ENCODE results near the gene VPS13C.
"Not testable (repeated sequence)": the region's sequence is repeated elsewhere in the genome, so short reads cannot be mapped to it uniquely, and the experiment has no call there.

Gene VPS13C

DNA sequence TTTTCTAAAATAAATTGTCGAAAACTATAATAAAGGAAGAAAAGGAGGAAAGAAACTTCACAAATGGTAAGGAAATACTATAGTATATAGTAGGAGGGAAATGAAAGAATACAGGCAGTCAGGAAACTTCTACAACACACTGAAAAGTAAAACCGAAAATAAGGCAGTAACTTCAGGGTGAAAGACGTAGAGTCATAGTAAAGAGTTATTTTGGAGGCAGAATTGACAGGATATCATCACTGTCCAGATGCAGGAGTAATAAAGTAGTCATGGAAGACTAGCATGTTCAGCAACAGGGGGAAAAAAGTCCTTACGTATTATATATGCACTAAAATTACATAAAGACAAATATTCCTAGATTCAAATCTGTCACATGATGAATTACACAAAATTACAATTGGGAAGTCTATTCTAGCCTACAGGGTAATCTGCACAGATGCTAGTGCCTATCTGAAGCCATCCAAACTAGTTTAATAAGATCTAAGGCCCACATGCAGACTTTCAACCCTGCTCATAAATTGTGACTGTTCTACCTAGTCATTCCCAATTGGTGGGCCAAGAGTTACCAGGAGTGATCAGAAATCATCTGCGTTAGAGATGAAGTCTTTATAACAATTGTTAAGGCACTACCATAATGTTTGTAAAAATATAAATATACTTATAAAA, 14.0 kb downstream of the VPS13C start:
- DNase-seq = no peak

DNA sequence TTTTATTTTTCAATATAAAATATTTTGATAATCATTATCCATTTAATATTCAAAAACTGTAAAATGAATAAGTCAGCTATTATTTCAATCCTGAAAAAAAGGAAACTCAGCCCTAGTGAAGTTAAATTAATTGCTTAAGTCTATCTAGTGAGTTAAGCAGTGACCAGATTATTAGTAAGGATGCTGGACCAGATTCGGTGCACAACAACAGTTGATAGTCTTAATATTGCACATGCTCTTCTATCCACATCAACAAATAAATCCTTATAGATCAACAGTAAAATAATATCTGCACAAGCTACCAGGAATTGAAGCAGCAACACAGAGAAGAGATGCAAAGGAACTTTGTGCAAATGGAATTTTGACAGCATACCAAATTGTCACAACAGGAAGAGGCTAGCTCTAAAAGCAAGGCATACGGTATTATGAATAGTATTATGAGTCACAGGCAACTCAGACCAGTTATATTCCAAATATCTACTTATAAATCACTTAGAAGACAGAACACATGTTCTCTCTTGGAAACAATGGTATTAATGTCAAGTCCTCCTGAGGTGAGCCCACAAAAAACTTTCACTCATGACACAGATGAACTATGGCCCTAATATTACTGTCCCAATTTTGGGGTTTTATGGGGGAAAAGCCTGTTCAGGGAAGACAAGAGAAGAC, 24.9 kb downstream of the VPS13C start:
- no peak for DNase-seq

DNA sequence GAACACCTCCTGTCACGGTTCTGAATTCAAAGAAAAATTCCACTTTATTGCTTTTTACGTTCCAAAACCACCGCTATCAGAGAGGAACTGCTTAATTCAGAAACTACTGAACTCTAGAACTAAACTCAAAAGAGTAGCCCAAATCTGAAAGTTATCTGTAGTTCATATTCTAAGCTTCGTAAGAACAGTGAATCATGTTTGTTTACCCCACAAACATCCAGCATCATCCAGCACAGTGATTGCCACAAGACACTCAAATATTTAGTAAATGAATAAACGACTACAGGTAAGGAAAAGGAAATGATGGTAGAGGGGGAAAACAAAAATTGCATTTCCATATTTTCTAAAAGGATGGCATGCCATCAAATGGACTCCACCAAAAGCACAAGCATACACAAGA, 32.3 kb downstream of the VPS13C start:
- DNase-seq = no peak

DNA sequence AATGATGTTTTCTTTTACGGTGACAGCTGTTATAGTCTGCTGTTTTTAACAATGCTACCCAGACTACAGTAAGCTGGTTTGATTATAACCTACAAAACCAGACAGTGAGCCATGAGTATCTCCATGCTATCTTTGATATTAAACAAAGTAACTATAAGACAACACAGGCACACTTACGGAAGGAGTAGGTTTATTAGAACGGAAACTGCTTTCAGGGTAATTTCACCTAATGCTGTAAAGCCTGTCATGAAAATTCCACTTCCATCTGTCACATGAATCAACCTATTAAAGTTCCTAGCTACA, 33.0 kb downstream of the VPS13C start:
- DNase-seq = no peak

DNA sequence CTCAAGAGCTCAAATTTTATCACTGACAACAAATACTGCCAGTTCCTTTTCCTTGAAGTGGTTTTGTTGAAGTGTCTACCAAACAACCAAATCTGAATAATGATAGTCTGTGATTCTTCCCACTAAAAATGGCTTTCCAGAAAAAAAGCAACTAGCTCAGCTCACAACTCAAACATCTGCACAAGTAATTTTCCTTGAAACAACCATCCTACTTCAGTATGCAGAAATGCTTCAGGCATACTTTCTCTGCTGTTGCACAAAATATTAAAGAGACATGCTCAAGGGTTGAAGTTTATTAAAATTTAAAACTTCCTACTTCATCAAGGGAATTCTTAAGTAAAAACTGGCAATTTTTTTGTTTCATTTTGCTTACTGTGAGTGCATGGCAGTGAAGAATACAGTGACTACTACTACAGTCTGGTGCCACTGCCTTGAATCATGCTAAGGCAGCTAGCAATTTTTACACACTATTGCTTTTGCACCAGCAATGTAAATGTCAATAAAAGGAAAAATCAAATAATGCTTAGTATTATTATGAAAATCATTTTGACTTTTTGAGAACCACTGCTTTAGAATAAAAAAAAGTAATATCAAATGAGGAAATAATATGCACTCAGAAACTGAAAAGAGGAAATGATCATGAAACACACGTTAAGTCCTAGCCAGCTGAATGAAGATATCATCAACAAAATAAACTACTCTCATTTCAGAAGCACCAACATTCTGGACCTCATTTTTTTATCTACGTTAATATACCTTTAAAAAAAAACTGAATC, 33.6 kb downstream of the VPS13C start:
- DNase-seq = no peak

DNA sequence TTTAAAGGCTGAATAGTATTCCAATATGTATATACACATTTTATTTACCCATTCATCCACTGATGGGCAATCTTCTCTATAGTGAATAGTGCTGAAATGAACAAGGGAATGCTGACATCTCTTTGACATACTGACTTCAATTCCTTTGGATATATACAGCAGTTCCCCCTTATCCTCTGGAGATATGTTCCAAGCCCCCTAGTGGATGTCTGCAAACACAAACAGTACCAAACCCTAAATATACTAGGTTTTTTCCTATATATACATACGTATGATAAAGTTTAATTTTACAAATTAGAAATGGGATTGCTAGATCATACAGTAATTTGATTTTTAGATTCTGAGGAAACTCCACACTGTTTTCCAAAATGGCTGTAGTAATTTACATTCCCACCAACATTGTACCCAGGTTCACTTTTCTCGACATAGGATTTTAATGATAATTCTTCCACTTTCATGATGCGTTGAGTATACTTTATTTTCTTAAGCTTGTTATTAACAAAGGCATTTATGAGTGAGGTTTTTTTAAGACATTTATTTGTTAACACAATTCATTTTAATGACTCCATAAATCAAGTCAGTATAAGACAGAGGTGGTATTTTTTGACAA, 38.2 kb downstream of the VPS13C start:
- no peak for DNase-seq

DNA sequence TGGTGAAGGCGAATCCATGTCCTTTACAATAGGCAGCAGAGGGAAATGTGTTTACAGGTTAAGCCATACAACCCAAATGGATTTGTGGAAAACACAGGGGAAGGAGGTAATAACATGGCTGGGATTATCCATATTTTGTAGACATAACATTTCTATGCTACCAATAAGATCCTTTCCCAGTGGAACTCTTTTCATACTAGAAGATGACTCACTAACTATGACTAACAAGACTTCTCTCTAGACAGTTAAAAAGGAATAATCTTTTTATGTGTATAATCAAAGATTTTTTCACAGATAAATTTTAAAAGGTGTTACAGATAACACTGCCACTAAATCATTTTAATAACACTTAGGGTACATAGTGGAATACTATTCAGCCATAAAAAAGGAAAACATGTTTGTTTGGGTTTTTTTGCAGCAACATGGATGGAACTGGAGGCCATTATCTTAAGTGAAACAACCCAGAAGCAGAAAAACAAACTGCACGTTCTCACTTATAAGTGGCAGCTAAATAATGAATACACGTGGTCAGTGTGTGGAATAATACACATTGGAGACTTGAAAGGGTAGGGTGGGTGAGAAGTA, 39.6 kb downstream of the VPS13C start:
- no peak for DNase-seq

DNA sequence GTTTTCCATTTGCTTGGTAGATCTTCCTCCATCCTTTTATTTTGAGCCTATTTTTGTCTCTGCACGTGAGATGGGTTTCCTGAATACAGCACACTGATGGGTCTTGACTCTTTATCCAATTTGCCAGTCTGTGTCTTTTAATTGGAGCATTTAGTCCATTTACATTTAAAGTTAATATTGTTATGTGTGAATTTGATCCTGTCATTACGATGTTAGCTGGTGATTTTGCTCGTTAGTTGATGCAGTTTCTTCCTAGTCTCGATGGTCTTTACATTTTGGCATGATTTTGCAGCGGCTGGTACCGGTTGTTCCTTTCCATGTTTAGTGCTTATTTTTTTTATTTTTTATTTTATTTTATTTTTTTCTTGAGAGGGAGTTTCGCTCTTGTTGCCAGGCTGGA, 54.9 kb downstream of the VPS13C start:
- not testable (repeated sequence) for DNase-seq

DNA sequence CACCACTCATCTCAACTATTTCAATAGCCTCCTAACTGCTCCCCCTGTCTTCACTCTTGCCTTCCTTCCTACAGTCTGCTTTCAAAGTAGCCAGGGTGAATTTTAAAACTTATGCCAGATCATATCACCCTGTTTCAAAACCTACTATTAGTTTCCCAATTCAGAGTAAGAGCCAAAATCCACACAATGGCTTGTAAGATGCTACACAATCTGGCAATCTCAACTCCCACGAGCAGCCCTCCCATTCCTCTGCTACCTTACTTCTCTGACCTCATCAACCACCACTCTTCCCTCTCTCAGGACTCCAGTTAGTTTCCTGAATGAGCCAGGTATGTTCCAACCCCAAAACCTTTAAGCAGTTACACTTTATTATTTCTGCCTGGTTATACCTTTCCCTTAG, 62.5 kb downstream of the VPS13C start:
- no peak for DNase-seq

DNA sequence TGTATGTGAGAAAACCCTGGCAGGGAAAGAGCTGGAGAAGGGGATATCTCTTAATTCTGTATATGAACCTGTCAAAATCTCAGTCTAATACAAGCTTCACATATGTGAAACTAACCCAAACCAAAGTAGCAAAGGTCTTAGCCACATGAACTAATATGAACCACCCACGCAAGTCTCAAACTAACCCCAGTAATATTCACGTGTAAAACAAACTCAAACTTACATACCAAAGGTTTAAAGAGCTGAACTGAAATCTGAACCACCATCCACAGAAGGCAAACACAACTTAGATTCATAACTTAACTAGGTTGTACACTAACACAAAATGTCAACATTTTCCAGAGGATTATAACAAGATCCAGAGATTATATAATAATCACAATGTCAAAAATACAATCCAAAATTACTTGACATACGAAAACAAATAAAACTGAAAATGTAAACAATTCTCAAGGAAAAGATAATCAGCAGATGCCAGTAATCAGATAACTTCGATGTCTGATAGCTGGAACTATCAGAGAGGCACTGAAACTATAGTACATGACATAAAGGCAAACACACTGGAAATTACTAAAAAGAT, 64.1 kb downstream of the VPS13C start:
- no peak for DNase-seq

DNA sequence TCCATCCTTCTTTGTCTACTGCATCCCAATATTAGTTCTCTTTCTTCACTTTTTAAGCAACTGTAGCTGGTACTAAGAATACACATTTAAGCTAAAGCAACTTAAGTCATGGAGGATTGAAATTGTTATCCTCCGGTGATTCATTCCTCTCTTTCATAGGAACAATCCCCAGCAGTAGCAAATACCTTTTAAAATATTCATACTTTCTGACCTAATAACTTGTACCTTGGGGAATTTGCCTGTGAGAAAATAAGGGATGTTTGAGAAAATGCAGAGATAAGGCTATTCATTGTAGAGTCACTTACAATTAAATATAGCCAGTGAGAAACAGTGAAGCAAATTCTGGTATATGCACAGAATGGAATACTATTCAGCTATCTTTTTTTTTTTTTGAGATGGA, 66.0 kb downstream of the VPS13C start:
- DNase-seq = no peak

DNA sequence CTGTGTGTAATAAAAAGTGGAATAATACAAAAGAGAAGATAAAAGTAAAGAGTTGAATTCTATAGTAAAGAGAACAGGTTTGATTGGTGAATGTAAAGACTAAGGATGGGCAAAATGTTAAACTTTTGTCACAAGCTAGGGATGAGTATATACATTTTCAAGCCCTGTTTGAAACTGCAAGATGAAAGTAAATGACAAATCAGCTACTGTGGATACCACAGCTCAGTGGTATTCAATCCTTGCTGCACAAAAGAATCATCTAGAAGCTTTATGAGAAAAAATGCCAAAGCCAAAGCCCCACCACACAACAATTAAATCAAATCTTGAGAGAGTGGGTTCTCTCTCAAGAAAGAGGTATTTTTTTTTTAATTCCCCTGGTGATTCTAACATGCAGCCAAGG, 67.7 kb downstream of the VPS13C start:
- DNase-seq = no peak

DNA sequence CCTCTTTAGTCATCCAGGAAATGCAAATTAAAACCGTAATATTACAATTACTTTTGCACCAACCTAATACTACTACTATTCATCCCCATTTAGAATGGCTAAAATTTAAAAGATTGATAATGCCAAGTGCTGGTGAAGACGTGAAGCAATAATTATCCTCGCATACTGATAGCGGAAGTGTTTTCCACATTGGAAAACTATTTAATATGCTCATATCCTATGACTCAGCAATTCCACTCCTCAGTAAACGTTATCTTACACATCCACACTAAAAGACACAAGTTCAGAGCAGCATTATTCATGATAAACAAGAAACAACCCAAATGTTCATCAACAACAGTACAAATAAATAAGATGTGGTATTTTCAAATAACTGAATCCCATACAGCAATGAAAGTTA, 70.6 kb downstream of the VPS13C start:
- DNase-seq = no peak

DNA sequence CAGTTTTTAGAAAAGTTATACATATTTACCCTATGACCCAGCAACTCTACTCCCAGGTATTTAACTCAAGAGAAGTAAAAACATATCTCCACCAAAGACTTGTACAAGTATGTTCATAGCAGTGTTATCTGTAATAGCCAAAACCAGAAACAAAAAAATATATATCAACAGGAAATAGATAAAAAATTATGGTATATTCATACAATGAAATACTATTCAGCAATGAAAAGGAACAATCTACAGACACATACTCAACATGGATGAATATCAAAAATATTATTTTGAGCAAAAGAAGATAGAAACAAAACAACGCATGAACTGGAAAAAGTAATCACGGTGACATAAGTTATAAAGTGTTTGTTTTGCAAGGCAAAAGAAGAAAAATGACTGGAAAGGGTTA, 72.4 kb downstream of the VPS13C start:
- no peak for DNase-seq

DNA sequence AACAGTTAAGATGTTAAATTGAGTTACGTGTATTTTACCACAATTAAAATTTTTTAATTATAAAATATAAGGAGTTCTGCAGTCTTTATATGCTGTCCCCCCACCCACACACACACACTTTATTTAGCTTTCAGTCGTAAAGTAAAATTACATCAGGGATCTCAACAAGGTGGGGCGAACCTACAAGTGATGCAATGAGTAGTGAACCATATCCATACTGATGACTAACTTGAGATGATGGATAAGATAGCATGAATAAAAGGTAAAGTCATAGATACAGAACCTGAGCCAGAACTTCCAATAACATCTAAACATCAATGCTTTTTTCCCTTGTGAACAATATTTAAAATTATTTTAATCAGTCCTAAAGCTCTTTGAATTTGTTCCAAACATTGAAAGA, 77.2 kb downstream of the VPS13C start:
- no peak for DNase-seq

DNA sequence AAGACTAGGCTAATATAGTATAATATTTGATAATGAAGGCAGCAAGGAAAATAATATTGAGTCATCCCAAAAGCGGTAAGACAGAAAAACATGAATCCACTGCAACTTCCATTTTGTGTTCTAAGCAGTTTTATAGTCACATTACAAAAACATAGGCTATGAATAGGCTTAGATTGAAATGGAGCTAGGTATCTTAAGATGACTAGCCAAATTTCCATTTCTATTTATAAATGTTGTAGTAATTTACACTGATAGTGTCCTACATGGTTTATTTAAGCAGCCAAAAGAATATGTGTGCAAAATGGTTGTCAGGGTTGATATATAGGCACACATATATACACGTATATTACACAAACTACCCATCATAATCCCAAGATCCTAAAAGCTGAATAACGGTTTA, 82.0 kb downstream of the VPS13C start:
- no peak for DNase-seq

DNA sequence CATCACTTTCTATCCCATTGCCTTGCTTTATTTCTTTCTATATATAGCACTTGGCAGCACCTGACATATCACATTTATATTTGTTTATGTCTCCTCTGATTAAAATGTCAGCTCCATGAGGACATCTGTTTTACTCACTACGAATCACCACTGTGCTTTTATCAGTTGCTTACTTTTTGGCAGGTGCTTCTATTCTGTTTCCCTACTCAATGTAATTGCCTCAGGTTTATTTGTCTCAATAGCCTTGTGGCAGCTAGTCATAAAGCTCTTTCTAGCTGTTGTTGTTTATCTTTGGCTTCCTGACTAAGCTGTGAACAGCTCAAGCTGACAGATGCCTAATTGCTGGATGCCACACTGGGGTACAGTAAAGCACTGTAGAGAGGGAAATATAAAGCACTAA, 85.5 kb downstream of the VPS13C start:
- no peak for DNase-seq

DNA sequence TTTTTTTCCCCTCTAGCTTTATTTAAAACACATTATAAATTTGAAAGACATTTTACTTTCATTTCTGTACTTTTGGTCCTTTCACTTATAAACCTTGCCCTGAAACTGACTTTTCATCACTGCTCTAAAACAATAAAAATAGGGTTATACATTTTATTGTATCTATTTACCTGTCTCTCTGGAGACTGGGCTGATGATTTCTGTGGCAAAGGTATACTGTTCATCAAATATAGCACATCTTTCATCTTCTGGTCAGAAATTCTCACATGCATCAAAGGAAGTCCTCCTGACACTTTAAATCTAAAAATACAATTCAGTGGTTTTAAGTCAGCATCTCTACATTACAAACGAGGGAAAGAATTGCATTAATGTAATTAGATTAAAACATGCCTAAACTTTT, 86.1 kb downstream of the VPS13C start:
- DNase-seq = no peak

DNA sequence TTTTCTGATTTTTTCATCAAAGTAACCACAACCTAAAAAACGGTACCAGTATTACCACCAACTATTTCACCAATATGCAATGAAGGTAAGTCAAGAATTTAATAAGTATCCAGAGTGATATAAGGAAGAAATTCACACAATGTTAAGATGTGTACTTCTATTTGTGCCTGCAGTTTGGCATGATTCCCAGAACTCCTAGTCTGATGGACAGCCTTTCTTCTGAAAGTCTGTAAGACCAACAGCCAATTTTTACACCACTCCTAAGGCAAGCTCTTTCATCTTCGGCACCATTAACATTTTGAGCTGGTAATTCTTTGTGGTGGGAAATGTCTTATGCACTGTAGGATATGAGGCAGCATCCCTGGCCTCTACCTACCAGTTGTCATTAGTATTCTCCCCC, 108.3 kb downstream of the VPS13C start:
- DNase-seq = no peak

DNA sequence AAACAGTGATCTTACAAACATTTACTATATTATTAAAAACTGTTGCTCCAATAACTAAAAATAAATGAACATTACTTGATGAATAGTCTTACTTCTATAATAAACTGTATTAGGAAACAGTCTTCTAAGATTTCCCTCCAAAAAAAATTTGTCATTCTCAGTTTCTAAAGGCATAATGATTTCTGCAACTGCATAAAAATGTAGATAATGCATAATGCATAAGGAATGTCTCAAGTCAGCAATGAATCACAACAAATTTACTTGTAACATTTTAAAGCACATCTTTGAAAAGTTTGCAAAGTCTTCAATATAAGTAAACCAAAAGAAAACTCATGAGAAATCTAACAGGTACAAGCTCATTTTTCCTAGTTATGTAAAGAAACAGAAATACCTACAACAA, 113.5 kb downstream of the VPS13C start:
- DNase-seq = no peak

DNA sequence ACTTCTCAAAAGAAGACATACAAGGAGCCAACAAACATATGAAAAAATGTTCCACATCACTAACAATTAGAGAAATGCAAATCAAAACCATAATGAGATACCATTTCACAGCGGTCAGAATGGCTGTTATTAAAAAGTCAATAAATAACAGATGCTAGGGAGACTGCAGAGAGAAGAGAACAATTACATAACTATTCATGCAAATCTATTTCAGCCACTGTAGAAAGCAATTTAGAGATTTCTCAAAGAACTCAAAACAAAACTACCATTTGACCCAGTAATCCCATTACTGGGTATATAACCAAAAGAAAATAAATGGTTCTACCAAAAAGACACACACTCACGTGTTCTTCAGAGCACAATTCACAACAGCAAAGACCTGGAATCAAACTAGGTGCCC, 116.3 kb downstream of the VPS13C start:
- no peak for DNase-seq

DNA sequence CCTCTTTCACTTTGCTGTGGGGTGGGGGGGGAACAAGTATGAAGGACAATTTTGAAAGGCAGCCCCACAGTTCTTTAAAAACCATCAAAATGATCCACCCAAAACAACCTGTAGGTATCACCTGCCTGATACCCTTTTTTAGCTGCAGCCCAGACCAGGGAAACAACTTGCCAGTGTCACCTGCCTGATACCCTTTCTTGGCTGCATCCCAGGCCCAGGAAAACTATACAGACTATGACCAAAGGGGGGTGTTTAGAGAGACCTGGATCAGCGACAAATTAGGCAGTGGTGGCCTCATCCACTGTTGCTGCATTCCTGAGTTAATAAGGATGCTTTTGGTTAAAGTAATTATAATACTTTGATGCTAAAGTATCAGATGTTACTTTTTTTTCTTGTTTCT, 122.0 kb downstream of the VPS13C start:
- no peak for DNase-seq

DNA sequence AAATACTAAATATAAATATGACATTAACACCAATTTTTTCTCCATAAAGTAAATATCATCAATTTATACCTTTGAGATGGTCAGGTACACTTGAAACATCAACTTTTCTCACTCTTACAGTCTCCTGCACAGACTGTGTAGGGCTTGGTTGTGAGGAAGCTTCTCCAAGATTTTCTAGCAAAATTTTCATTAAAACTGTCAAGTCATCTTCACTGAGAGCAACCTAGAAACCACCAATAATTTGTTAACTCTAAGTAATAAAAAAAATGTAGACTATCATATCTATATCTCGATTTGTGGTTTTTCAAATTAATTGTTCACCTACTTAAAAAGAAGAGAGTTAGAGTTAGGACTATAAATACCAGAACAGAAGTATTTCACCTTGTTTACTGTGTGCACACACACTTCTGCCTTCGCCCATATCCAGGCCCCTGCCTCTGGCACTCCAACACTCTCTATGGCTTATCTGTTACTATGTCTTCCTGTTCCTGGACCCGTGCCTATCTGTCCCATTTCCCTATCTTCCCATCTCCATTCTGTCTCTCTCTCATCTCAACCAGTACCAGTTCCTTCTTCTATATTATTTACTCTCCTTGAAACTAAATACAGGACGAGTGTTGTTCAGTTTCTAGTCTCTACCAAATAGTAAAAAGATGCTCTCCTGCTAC, 123.6 kb downstream of the VPS13C start:
- no peak for DNase-seq

All from KG1 (cell line).